ENCODE data around the gene NXPH3.

NXPH3 gene

DNA sequence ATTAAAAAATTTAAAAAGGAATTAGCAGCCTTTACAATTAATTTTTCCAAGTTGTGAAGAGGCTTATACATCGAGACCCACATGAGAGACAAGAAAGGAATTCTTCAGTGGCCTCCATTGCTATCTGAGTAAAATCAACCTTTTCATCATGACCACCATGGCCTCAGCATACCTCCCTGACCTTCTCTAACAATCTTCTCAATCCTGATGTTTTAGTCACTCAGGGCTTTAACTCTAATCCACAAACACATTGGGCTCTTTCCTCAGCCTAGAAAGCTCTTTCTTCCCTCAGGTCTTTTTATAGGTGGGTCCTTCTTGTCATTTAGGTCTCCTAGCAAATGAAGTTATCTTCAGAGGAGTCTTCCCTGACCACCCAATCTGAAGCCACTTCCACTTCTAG is 55.8 kb downstream of the NXPH3 start:
- no peak for DNase-seq

Data from NCI-H1417 treated with DMSO at 0.1 percent for 48 hours (cell line).